ENCODE measurements around the gene ALDH9A1. TPM values are rescaled to one million over a fixed set of nuclear protein-coding genes. Genes with fewer than 3 reads are reported as not detected.

Gene ALDH9A1
- total and polyA plus RNA-seq, 2 experiments from 2014 or later: 100 to 107 TPM

GRCh38 chr1:165632152-165632469, 66.3 kb downstream of the ALDH9A1 start:
- DNase-seq: no peak
- H3K36me3 ChIP-seq (ENCODE audit: low read depth): no peaks in the 10 kb centered on the region
- peak overlapping the region; percentile 98 for H3K4me3 ChIP-seq
- peak overlapping the region; percentile 91 for H3K27ac ChIP-seq
- H3K27me3 ChIP-seq (replicated peaks; ENCODE audit: insufficient read depth): no peaks in the 10 kb centered on the region
- TF ChIP-seq EZH2phosphoT487 (IDR thresholded peaks at IDR 0.05; ENCODE audit: insufficient read depth, low read depth): no peak
- no peak for TF ChIP-seq EZH2 (IDR thresholded peaks at IDR 0.05; ENCODE audit: insufficient read depth, poor library complexity, severe bottlenecking)
- no peaks in the 10 kb centered on the region for H3K9me3 ChIP-seq (ENCODE audit: low read depth)
- peak overlapping the region; percentile 93; the same call in 1 of the 2 replicates for H2AFZ ChIP-seq
- H3K9ac ChIP-seq: peak overlapping the region; percentile 97
- in situ Hi-C loops (cut with MboI): no loop called here
- H3K9me2 ChIP-seq (ENCODE audit: insufficient read depth): no peaks in the 10 kb centered on the region
- H3K4me1 ChIP-seq (ENCODE audit: insufficient read depth): peaks cover 34% of the 10 kb centered on the region
- H4K20me1 ChIP-seq (ENCODE audit: insufficient read depth): no peaks in the 10 kb centered on the region
- peak overlapping the region; percentile 96 for H3K4me2 ChIP-seq (ENCODE audit: unreplicated experiment)
- H3F3A ChIP-seq (ENCODE audit: insufficient read depth): peaks cover 29% of the 10 kb centered on the region
- peaks cover 56% of the 10 kb centered on the region for H3K79me2 ChIP-seq (ENCODE audit: insufficient read depth)
- 12 to 17% methylated on average over 5 of the region's 5 CpGs for WGBS, 2 experiments (ENCODE audit: low coverage in 1 of 2, low lambda C conversion rate in 2 of 2, missing lambda C conversion rate in 2 of 2)

- in situ Hi-C loops (cut with MboI): no loop called here
- H2AFZ ChIP-seq: peak overlapping the region; percentile 93
- H3F3A ChIP-seq (ENCODE audit: insufficient read depth): peaks cover 24% of the 10 kb centered on the region
- peak overlapping the region; percentile 97 for H3K9ac ChIP-seq
- no peaks in the 10 kb centered on the region for H3K36me3 ChIP-seq (ENCODE audit: low read depth)
- peak; percentile 98 for DNase-seq
- WGBS, 2 experiments (ENCODE audit: low coverage in 1 of 2, low lambda C conversion rate in 2 of 2, missing lambda C conversion rate in 2 of 2): 1 to 2% methylated on average over 31 of the region's 31 CpGs
- H3K4me3 ChIP-seq: peak overlapping the region; percentile 98
- H3K9me2 ChIP-seq (ENCODE audit: insufficient read depth): no peaks in the 10 kb centered on the region
- TF ChIP-seq EZH2phosphoT487 (IDR thresholded peaks at IDR 0.05; ENCODE audit: insufficient read depth, low read depth) (no peak), EZH2 (IDR thresholded peaks at IDR 0.05; ENCODE audit: insufficient read depth, poor library complexity, severe bottlenecking) (no peak)
- peaks cover 50% of the 10 kb centered on the region for H3K79me2 ChIP-seq (ENCODE audit: insufficient read depth)
- H3K27me3 ChIP-seq (replicated peaks; ENCODE audit: insufficient read depth): no peaks in the 10 kb centered on the region
- no peaks in the 10 kb centered on the region for H4K20me1 ChIP-seq (ENCODE audit: insufficient read depth)
- H3K9me3 ChIP-seq (ENCODE audit: low read depth): no peaks in the 10 kb centered on the region
- H3K4me2 ChIP-seq (ENCODE audit: unreplicated experiment): peak overlapping the region; percentile 96
- H3K27ac ChIP-seq: peak overlapping the region; percentile 91
- H3K4me1 ChIP-seq (ENCODE audit: insufficient read depth): peaks cover 31% of the 10 kb centered on the region
Observed at GRCh38 chr1:165631342-165632151, 66.8 kb downstream of the ALDH9A1 start.

DNA sequence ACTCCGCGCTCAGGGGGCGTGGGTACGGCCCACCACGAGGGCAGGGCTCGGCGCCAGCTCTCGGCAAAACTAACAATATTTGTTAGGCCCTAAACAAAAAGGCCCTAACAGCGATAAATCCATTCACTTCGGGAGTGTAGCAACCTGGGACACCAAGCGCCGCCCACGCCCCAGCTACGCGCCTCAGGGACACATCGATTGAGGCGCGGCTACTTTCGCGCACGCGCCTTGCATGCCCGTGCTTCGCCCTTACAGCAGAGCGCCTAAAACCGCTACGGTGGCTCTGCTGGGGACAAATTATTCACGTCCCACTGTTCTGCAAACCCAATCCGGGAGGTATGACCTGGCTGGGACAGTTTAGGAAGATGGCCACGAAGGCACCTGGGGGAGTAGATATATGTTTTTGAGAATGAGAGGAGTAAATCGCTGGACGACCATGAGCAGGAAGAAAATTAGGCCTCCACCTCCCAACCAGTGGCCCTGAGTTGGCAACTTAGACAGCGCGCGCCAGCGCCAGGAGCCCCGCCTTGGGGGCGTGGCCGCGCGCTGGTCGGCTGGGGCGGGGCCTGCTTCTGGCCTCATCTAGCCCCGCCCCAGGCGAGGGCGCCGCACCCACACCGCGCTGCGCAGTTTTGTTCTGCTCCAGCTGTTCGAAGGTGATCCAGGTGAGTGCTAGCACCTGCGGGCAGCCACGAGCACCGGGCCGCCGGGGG, 67.6 kb downstream of the ALDH9A1 start, which contains the start of gene MGST3:
TSS of gene MGST3 (plus strand) at position 606 of the 713 bp plus-strand sequence. CDS start 18,614 bp downstream, outside the sequence.
- in situ Hi-C loops (cut with MboI): no loop called here

DNA sequence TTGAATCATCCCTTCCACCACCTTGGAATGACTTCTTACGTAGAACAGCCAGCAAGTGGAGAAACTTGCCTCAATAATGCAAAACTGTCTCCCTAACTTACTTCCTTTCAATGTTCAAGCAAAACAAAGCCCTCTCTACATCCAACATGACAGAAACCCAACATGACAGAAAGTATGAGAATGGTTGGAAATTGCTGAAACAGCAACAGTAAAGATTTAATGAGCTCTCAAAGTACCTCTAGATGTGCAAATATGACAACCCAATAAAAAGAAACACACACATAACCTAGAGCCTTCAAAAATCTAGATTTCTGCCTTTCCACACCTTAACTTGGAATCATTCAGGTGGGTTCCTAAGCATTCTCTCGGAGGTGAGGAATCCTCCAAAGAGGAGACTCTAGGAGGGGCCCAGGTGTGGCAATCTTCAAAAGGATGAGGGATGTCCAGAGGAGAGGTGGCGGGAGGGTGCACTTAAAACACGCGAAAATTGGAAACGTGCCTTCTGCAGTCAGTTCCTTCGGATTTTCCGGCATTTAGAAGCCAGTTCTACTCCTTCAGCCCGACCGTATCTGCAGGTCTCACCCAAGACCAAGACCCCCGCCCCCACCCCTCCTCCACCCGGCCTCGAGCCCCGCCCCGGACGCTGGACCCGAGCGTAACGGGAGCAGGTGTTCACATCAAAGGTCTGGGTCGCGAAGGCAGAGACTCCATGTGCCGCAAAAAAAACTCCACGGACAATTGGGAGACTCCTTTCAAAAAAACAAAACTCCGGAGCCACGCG, 68.3 kb downstream of the ALDH9A1 start:
- Histone ChIP-seq H3K36me3 (ENCODE audit: low read depth) (no peaks in the 10 kb centered on the region), H3F3A (ENCODE audit: insufficient read depth) (peaks cover 24% of the 10 kb centered on the region), H3K9me2 (ENCODE audit: insufficient read depth) (no peaks in the 10 kb centered on the region), H4K20me1 (ENCODE audit: insufficient read depth) (no peaks in the 10 kb centered on the region), H3K27ac (peak overlapping the region; percentile 91), H3K79me2 (ENCODE audit: insufficient read depth) (peaks cover 35% of the 10 kb centered on the region), H2AFZ (peak overlapping the region; percentile 93), H3K4me3 (peak overlapping the region; percentile 98), H3K27me3 (replicated peaks; ENCODE audit: insufficient read depth) (no peaks in the 10 kb centered on the region), H3K9ac (peak overlapping the region; percentile 97), H3K4me2 (ENCODE audit: unreplicated experiment) (peak overlapping the region; percentile 96), H3K9me3 (ENCODE audit: low read depth) (no peaks in the 10 kb centered on the region), H3K4me1 (ENCODE audit: insufficient read depth) (peaks cover 23% of the 10 kb centered on the region)
- in situ Hi-C loops (cut with MboI): no loop called here
- TF ChIP-seq EZH2phosphoT487 (IDR thresholded peaks at IDR 0.05; ENCODE audit: insufficient read depth, low read depth): no peak
- TF ChIP-seq EZH2 (IDR thresholded peaks at IDR 0.05; ENCODE audit: insufficient read depth, poor library complexity, severe bottlenecking): no peak
- DNase-seq: peak; percentile 39
- 4% methylated on average over 22 to 26 of the region's 26 CpGs for WGBS, 2 experiments (ENCODE audit: low coverage in 1 of 2, low lambda C conversion rate in 2 of 2, missing lambda C conversion rate in 2 of 2)

More for the DNA sequence above, 67.6 kb downstream of the ALDH9A1 start, which contains the start of gene MGST3:
- peak within 1 kb of the TSS; percentile 97 for H3K9ac ChIP-seq
- H3K9me2 ChIP-seq (ENCODE audit: insufficient read depth): no peaks in the 10 kb centered on the region
- peaks cover 31% of the 10 kb centered on the region for H3K4me1 ChIP-seq (ENCODE audit: insufficient read depth)
- H4K20me1 ChIP-seq (ENCODE audit: insufficient read depth): no peaks in the 10 kb centered on the region
- TF ChIP-seq EZH2 (IDR thresholded peaks at IDR 0.05; ENCODE audit: insufficient read depth, poor library complexity, severe bottlenecking): no peak
- no peak for TF ChIP-seq EZH2phosphoT487 (IDR thresholded peaks at IDR 0.05; ENCODE audit: insufficient read depth, low read depth)
- 1% methylated on average over 55 of the region's 56 CpGs for WGBS, 2 experiments (ENCODE audit: low coverage in 1 of 2, low lambda C conversion rate in 2 of 2, missing lambda C conversion rate in 2 of 2)
- no peaks in the 10 kb centered on the region for H3K27me3 ChIP-seq (replicated peaks; ENCODE audit: insufficient read depth)
- H3K27ac ChIP-seq: peak within 1 kb of the TSS; percentile 91
- peak within 1 kb of the TSS; percentile 98 for H3K4me3 ChIP-seq
- no peaks in the 10 kb centered on the region for H3K9me3 ChIP-seq (ENCODE audit: low read depth)
- peak within 1 kb of the TSS; percentile 93 for H2AFZ ChIP-seq
- H3K79me2 ChIP-seq (ENCODE audit: insufficient read depth): peaks cover 42% of the 10 kb centered on the region
- peak within 1 kb of the TSS; percentile 96 for H3K4me2 ChIP-seq (ENCODE audit: unreplicated experiment)
- DNase-seq: peak; percentile 99
- peaks cover 24% of the 10 kb centered on the region for H3F3A ChIP-seq (ENCODE audit: insufficient read depth)
- no peaks in the 10 kb centered on the region for H3K36me3 ChIP-seq (ENCODE audit: low read depth)
